Measurements from ENCODE around the gene DPF1.

- TF ChIP-seq, protein P1, sequence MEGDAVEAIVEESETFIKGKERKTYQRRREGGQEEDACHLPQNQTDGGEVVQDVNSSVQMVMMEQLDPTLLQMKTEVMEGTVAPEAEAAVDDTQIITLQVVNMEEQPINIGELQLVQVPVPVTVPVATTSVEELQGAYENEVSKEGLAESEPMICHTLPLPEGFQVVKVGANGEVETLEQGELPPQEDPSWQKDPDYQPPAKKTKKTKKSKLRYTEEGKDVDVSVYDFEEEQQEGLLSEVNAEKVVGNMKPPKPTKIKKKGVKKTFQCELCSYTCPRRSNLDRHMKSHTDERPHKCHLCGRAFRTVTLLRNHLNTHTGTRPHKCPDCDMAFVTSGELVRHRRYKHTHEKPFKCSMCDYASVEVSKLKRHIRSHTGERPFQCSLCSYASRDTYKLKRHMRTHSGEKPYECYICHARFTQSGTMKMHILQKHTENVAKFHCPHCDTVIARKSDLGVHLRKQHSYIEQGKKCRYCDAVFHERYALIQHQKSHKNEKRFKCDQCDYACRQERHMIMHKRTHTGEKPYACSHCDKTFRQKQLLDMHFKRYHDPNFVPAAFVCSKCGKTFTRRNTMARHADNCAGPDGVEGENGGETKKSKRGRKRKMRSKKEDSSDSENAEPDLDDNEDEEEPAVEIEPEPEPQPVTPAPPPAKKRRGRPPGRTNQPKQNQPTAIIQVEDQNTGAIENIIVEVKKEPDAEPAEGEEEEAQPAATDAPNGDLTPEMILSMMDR (IDR thresholded peaks at IDR 0.05), result no peak
- no peak for TF ChIP-seq POLR2A (IDR thresholded peaks at IDR 0.05)
Measured at GRCh38 chr19:38252385-38252784, 28.4 kb upstream of the DPF1 start.

All from esophagus squamous epithelium (tissue), 4 donors.